Common myeloid progenitor, CD34-positive (primary cell): ENCODE data around the gene STX16.

Experiments
- CTCF ChIA-PET: fragments of 350-600 bp; sonication (Branson Sonifier 250); formaldehyde crosslinking; loops from one replicate; lab custom pipeline; 2021; ENCODE audit warnings: antibody characterized with exemption; lab: Charles Lee
- POLR2A ChIA-PET: fragments of 350-600 bp; sonication (Branson Sonifier 250); formaldehyde crosslinking; loops from one replicate; lab custom pipeline; 2021; ENCODE audit warnings: antibody characterized with exemption; lab: Charles Lee
- DNase-seq, 3 donors: peaks; one replicate each; pipeline versions ENCODE4 v3.0.0 to v3.0.0-alpha.2; 2013
- H3K27ac ChIP-seq, 2 experiments: 1 replicate in 1 of 2; 2 replicates in 1 of 2; pipeline ENCODE4 v1.7.0; 2013; ENCODE audit warnings: inconsistent platforms in 2 of 2, low read length in 2 of 2, mild to moderate bottlenecking in 2 of 2, low read depth in 1 of 2, moderate library complexity in 1 of 2; ENCODE audit not compliant: severe bottlenecking in 2 of 2, insufficient read depth in 1 of 2, poor library complexity in 1 of 2
- H3K27me3 ChIP-seq, 5 experiments: replicated peaks in 2 of 5; 1 replicate in 3 of 5; 2 replicates in 2 of 5; pipeline versions ENCODE4 v1.6.1 to v1.7.0; 2013; ENCODE audit warnings: low read length in 4 of 5, mild to moderate bottlenecking in 2 of 5, moderate library complexity in 2 of 5, inconsistent platforms in 1 of 5; ENCODE audit not compliant: insufficient read depth in 5 of 5, control insufficient read depth in 4 of 5
- H3K36me3 ChIP-seq, 4 experiments: 1 replicate in 2 of 4; 2 replicates in 2 of 4; pipeline versions ENCODE4 v1.6.1 to v1.7.0; 2013; ENCODE audit warnings: low read length in 3 of 4, control low read depth in 1 of 4, mild to moderate bottlenecking in 1 of 4; ENCODE audit not compliant: control insufficient read depth in 4 of 4, insufficient read depth in 4 of 4
- H3K4me1 ChIP-seq, 4 experiments: 1 replicate in 3 of 4; 2 replicates in 1 of 4; pipeline versions ENCODE4 v1.6.1 to v1.7.1; 2013; ENCODE audit warnings: low read length in 3 of 4, mild to moderate bottlenecking in 3 of 4, control low read depth in 1 of 4, inconsistent platforms in 1 of 4, moderate library complexity in 1 of 4; ENCODE audit not compliant: control insufficient read depth in 4 of 4, insufficient read depth in 4 of 4; ENCODE audit errors: control extremely low read depth in 1 of 4
- H3K4me3 ChIP-seq, 7 experiments: 1 replicate in 4 of 7; 2 replicates in 3 of 7; pipeline versions ENCODE4 v1.5.1 to v1.7.0; 2013; ENCODE audit warnings: mild to moderate bottlenecking in 7 of 7, low read length in 6 of 7, moderate library complexity in 6 of 7, inconsistent platforms in 2 of 7, low read depth in 2 of 7, control low read depth in 1 of 7; ENCODE audit not compliant: insufficient read depth in 4 of 7, control insufficient read depth in 1 of 7; ENCODE audit errors: extremely low read depth in 1 of 7
- H3K9me3 ChIP-seq, 5 experiments: 1 replicate in 4 of 5; 2 replicates in 1 of 5; pipeline versions ENCODE4 v1.6.1 to v1.7.1; 2013; ENCODE audit warnings: low read length in 4 of 5, mild to moderate bottlenecking in 2 of 5, inconsistent platforms in 1 of 5, low read depth in 1 of 5, moderate library complexity in 1 of 5; ENCODE audit not compliant: control insufficient read depth in 4 of 5, insufficient read depth in 2 of 5; ENCODE audit errors: control extremely low read depth in 1 of 5
- WGBS: methylation state at CpG from one replicate; pipeline ENCODE4 v1.1.5; 2013; ENCODE audit not compliant: insufficient coverage; 5-methylcytosine and 5-hydroxymethylcytosine counted together

The STX16 gene

DNA sequence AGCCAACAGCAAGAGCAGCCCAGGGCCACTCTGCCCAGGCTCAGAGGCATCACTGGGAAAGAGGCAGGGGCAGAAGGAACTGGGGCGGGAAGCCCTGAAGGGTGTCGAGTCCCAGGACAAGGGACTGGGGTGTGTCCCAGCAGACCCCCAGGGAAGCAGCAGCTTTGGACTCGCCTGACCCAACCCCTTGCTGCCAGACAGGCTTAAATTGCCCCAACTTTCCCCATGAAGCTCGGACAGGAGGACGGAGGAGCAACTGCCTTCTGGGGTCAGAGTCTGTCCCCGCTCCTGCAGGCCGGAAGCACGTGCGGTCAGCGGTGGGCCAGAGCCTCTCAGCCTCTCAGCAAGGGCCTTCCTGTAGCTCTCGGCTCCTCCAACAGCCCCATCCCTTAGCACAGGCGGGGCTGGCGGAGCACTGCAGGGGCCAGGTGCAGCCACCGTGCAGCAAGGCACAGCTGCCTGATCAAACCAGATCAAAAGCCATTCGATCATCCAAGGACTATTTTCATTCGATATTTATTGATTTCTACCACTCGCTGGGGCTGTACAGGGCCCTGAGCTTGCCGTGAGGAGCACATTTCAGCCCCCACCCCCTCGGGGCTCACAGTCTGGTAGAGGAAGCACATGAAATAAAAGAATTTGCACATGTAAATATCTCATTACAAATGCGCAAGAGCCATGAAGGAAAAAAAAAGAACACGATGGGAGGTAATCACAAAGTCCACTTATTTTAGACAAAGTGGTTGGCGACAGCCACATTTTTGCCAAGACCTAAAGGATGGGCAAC is 31.8 kb upstream of the STX16 start:
- WGBS, result 51% methylated on average over 20 of the region's 22 CpGs
- peaks cover 0 to 4% (median 0%) of the 10 kb centered on the region in 4 experiments for H3K4me1 ChIP-seq
- H3K9me3 ChIP-seq, result peaks cover 0 to 3% (median 0%) of the 10 kb centered on the region in 5 experiments
- CTCF ChIA-PET, result interaction anchor here (1.3 kb wide), 1 partner anchor 28 kb away, joined by 4 read pairs; no protein-coding TSS in a partner anchor
- DNase-seq, result no peak
- H3K4me3 ChIP-seq, result no peak overlapping the region
- peaks cover 0 to 24% (median 6%) of the 10 kb centered on the region in 5 experiments for H3K27me3 ChIP-seq
- H3K27ac ChIP-seq, result no peak overlapping the region
- POLR2A ChIA-PET, result no interaction called here
- H3K36me3 ChIP-seq, result no peaks in the 10 kb centered on the region

DNA sequence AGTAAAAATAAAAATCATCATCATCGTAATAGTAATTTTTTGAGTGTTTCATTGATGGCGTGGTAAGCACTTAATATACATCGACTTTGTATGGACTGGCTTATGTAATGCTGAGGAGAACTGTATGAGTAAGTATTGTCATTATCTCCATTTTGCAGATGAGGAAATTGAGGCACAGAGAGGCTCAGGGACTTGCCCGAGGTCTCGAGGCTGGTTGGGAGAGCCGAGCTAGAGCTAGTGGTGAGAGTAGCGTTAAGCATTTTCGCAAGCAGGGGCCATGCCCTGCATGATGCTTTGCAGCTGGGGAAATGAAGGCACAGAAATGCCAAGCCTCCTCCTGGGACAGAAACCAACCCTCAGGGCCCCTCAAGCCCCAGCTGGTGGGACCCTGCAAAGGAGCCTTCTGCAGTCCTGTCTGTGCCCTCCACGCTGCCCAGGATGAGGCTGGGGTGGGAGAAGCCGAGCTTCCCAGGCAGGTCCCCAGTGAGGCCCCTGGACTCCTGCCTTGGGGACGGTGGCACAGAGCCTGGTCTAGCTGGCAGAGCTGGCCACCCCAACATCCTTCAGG is 31.1 kb upstream of the STX16 start:
- H3K27ac ChIP-seq, result no peak overlapping the region
- peaks cover 0 to 4% (median 0%) of the 10 kb centered on the region in 4 experiments for H3K4me1 ChIP-seq
- peaks cover 0 to 24% (median 6%) of the 10 kb centered on the region in 5 experiments for H3K27me3 ChIP-seq
- H3K36me3 ChIP-seq, result no peaks in the 10 kb centered on the region
- no peak overlapping the region for H3K4me3 ChIP-seq
- CTCF ChIA-PET, result no interaction called here
- WGBS, result 82% methylated on average over 8 of the region's 11 CpGs
- POLR2A ChIA-PET, result no interaction called here
- H3K9me3 ChIP-seq, result peaks cover 0 to 3% (median 0%) of the 10 kb centered on the region in 5 experiments
- no peak for DNase-seq

DNA sequence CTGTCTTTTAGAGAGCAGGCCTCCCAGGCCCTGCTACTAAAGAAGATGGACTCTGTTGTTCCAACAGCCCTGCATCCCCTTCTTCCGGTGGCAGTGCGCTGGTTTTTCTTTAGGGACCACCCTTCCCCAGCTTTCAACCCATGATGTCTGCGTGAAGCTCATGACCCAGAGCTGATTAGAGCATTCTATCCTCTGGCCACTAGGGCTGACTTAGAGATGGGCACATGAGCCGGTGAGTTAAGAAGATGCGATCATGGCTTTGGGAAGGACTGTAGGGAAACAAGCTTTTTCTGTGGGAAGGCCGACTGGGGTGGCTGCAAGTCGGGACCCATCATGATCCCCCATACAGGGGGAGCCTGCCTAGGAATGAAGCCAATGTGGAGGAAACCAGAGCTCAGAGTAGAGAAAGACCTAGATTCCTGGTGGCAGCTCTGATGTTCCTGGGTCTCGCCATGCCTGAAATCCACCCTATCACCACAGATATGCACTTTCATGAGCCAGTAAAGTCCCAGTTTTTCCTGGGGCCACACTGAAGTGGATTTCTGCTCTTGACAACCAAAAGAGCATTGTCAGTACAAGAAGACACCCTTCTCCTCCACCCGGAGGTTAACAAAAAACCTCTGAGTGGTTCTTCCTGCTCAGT is 29.1 kb upstream of the STX16 start:
- Histone ChIP-seq H3K27me3 (peaks cover 0 to 24% (median 6%) of the 10 kb centered on the region in 5 experiments), H3K36me3 (no peaks in the 10 kb centered on the region), H3K9me3 (peaks cover 0 to 2% (median 0%) of the 10 kb centered on the region in 5 experiments), H3K27ac (no peak overlapping the region), H3K4me3 (no peak overlapping the region), H3K4me1 (peaks cover 0 to 4% (median 0%) of the 10 kb centered on the region in 4 experiments)
- ChIA-PET CTCF (interaction anchor here (1.2 to 1.3 kb wide), 3 partner anchors 9 to 12 kb away, joined by 3 read pairs; no protein-coding TSS in a partner anchor), POLR2A (no interaction called here)
- no peak for DNase-seq
- 100% methylated on average over 8 of the region's 9 CpGs for WGBS

DNA sequence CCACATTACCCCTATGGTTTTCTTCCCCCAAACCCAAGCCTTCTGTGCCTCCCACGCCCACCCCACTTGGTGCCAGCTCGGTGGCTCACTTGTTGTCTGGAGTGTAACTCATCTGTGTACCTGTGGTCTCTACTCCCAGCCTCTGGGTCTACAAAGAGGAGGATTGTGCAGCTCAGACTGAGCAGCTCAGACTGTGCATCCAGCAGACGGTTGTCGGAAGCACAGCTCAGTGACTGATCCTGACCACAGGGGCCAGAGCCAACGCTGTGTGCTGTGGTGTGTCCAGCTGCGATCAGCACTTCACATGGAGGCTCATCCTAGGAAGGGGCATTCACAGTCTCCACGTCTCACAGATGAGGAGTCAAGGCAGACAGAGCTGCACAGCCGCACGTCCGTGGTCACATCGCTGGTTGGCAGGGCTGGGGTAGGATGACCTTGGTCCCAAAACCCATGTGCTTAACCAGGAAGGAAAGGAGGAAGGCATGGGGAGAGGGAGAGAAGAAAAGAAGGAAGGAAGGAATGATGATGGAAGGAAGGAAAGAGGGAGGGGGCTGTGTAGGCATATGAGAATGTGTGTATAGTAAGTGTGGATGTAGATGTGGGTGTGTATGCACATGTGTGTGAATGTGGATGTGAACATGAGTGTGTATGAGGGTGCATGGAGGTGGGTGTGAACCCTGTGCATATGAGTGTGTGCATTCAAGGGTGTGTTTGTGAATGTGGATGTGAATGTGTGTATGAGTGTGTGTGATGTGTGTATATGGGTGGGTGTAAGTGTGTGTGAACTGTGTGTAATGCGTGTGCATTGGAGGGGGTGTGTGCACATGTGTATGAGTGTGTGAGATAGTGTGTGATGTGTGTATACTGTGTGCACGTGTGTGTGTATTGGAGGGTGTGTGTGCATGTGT is 28.2 kb upstream of the STX16 start:
- ChIA-PET POLR2A (no interaction called here), CTCF (interaction anchor here (1.2 to 1.3 kb wide), 3 partner anchors 8 to 11 kb away, joined by 3 read pairs; no protein-coding TSS in a partner anchor)
- no peaks in the 10 kb centered on the region for H3K9me3 ChIP-seq
- DNase-seq, result no peak
- peaks cover 0 to 4% (median 0%) of the 10 kb centered on the region in 4 experiments for H3K4me1 ChIP-seq
- H3K27ac ChIP-seq, result no peak overlapping the region
- no peaks in the 10 kb centered on the region for H3K36me3 ChIP-seq
- whole genome bisulfite sequencing, result 94% methylated on average over 13 of the region's 13 CpGs
- H3K27me3 ChIP-seq, result peaks cover 0 to 24% (median 6%) of the 10 kb centered on the region in 5 experiments
- no peak overlapping the region for H3K4me3 ChIP-seq

DNA sequence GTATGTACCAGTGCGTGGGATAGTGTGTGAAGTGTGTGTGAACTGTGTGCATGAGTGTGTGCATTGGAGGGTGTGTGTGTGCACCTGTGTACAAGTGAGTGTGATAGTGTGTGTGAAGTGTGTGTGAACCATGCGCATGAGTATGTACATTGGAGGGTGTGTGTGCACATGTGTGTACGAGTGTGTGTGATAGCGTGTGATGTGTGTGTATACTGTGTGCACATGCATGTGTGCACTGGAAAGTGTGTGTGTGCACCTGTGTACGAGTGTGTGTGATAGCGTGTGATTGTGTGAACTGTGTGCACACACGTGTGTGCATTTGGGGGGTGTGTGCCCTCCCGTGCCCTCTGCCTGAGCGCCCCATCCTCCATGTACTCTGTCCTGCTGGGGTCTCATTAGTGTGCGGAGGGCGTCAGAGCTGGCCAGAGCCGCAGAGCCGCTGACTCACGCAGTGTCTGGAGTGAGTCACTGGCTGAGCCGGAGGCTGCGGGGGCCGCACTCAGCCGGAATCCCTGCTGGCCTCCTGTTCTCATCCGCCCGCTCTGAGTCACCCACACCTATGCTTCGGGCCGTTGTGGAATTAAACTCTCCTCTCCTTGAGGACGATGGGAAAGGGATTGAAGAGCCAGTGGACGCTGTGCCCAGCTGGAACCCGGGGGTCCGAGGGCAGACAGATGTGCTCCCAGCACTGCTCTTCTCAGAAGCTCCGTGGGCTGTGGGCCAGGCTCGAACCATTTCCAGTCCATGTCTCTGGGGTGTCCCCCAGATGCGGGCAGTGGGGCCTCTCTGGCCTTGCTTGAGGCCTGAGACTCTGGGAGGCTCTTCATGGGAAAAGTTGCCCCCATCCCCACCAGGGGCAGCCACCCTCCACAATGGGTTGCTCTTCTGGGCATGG is 27.3 kb upstream of the STX16 start:
- Histone ChIP-seq H3K36me3 (no peaks in the 10 kb centered on the region), H3K9me3 (no peaks in the 10 kb centered on the region), H3K4me3 (no peak overlapping the region), H3K4me1 (peaks cover 0 to 4% (median 0%) of the 10 kb centered on the region in 4 experiments), H3K27ac (no peak overlapping the region), H3K27me3 (peaks cover 0 to 23% (median 6%) of the 10 kb centered on the region in 5 experiments)
- DNase-seq, result no peak
- 96% methylated on average over 24 of the region's 29 CpGs for WGBS
- POLR2A ChIA-PET, result no interaction called here
- CTCF ChIA-PET, result no interaction called here

GRCh38 chr20:58624687-58625086 is 26.4 kb upstream of the STX16 start:
- Histone ChIP-seq H3K4me1 (no peaks in the 10 kb centered on the region), H3K36me3 (no peaks in the 10 kb centered on the region), H3K27ac (no peak overlapping the region), H3K27me3 (peaks cover 0 to 16% (median 8%) of the 10 kb centered on the region in 5 experiments), H3K9me3 (no peaks in the 10 kb centered on the region), H3K4me3 (no peak overlapping the region)
- ChIA-PET POLR2A (no interaction called here), CTCF (interaction anchor here (0.9 kb wide), 1 partner anchor 12 kb away, joined by 3 read pairs; no protein-coding TSS in a partner anchor)
- DNase-seq, result no peak
- 93% methylated on average over 10 of the region's 10 CpGs for whole genome bisulfite sequencing
